GM20431 (cell line): Measurements from ENCODE around the gene NPAS3.

ENCODE experiments used
- in situ Hi-C: fragments of 300-500 bp; cut with MseI, MboI; formaldehyde crosslinking; loops from one replicate; pipeline ENCODE4 v1.15.0; 2020; ENCODE audit warnings: low sequenced_read_pairs; ENCODE audit not compliant: unreplicated experiment

Gene NPAS3

DNA sequence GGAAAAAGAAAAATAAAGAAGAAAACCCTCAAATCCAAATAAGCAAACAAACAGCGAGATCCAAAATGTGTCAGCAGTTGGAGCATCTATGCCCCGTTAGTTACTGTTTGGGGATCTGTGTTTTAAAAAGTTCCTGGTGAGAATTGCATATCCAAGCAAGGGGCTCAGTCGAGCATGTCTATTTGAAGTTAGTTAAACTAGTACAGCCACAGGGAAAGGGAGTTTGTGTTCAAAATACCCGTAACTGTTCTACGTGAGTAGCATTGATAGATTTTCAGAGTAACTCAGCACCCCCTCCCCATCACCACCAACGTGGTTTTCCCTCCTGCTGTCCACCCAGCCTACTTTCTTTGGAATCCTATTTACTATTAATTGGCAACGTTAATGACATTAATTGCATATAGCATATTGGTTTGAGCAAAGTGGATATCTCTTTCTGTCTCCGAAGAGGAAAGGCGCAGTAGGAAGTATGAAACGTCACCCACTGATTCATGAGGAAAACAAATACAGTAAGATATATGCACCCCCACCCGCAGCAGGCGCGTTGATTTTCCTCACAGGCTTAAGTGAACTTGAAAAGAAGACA, 1.5 kb downstream of the NPAS3 start:
- in situ Hi-C loops, result no loop called here

DNA sequence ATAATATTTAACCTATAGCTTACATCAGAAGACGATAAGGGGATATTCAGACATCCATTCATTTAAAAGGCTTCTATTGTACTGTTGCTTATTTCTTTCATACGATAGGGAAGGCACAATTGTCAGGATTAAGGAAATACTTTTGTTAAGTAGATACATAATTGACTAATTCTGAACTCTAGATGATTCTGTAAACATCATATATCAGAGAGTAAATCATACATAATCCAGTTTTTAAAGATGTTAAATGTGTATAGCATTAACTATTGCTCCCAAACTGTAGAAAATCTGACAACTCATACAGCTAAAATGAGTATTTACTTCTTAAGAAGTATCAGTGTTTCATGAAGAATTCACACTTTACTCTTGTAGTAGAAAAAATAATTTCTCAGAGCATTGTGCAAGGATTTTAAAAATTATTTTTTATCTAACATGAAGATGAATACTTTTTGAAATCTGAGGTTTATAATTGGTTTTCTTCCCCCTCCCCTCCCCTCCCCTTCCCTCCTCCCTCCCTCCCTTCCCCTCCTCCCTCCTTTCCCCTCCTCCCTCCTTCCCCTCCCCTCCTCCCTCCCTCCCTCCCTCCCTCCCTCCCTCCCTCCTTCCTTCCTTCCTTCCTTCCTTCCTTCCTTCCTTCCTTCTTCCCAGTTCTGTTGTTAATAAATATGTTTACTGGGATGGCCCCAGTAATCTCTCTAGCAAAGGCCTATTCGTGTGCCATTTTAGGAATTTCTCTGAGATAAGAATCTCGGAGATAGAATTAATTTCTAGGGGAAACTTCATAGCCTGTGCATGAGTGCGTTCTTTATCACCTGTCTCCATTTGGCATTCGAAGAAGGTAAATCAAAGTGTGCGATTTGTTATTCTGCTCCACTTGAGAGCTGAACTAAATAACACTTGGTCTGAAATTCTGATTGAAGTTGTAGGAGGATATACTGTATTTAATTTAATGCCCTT, 2.3 kb downstream of the NPAS3 start:
- in situ Hi-C loops, result no loop called here

DNA sequence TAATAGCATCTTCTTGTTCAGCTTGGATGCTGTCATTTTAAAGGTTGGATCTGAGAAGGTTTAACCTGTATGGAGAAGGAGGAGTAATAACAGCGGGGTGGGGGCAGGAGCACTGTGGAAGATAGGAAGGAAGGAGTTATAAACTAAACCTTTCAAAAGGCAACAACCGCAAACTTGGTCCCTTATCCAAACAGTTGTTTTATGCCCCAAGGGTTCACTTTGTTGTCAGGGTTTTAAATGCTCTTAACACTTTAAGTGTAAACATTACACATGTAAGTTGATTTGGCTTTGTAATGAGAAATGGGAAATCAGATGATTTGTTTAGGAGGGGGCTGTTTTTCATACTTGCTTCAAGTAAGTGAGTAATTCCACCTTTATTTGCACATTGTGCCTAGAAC, 3.0 kb downstream of the NPAS3 start:
- in situ Hi-C loops, result no loop called here

DNA sequence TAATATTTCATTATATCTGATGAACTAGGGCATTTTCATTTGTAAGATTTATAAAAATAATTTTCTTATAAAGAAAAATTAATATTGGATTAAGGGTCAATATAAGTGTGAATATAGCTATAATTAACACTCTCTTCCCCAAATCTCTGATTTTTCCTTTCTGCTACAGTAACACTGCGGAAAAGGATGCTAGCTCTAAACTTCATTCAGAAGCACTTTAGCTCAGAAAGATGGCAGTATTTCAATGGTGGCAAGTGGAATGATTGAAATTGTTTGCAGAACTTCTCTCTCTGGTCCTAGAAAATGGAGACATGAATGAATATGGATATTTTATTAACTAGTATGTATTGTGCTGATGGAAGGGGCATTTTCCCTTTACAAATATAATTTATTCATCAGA, 8.4 kb downstream of the NPAS3 start:
- in situ Hi-C loops, result no loop called here

DNA sequence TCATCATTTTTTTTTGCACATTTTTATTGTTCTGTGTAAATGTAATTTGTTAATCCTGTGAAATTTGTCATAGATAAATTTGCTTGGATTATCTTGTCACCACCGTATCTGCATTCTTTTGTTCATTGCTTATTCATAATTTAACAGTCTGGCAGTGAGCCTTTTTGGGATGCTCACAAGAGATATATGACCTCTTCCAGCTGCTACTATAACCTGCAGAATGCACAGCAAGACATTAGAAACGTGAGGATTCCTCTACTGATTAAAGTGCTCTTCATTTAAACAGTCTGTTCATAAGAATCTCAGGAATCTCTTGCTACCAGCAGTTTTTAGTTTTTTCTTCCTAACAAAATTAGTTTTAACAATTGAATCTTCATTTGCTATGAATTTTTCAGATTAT, 9.1 kb downstream of the NPAS3 start:
- in situ Hi-C loops, result no loop called here

DNA sequence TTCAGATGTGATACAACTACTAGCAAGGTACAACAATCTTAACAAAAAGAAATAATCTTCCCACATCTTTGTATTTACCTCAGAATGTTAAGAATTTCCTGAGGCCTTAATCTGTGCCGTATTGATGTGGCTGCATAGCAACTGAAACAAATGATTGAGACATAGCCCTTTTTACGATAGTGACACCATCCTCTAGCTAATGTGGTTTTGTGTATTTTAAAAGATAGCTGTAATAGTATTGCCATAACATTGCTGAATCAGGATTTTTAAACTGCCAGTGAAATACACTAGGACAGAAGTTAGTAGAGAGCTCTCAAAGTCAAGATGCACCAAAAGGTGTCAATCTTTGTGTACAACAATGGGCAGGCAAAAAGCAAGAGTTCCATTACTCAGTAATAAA, 11.9 kb downstream of the NPAS3 start:
- in situ Hi-C loops, result no loop called here

DNA sequence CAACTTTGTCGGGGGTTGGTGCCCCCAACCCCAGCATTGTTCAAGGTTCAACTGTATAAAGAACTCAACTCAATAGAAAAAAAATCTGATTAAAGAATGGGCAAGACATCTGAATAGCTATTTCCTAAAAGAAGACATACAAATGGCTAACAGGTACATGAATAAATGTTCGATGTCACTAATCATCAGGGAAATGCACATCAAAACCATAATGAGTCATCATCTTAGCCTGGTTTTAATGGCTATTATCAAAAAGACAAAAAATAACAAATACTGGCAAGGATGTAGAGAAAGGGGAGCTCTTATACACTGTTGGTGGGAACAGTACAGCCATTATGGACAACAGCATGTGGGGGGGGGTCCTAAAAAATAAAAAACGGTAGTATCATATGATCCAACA, 28.7 kb downstream of the NPAS3 start:
- in situ Hi-C loops, result no loop called here

DNA sequence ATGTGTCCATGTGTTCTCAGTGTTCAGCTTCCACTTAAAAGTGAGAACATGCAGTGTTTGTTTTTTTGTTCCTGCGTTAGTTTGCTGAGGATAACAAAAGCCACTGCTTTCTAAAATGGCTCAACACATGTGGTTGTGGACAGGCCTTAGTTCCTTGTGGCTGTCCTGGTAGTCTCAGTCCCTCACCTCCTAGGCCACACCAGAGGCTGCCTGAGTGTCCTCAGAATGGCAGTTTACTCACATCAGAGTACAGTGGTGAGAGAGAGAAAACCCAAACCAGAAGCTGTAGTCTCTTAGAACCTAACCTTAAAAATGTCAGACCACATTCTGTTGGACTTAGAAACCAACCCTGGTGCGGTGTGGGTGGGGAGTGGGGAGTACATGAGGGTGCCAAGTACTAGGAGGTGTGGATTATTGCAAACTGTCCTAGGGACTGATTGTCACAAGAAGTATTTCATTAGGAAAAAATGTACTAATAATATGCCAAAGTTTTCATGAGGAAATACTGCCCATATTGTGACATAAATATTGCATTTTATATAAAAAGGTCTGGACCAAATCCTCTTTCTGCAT, 30.4 kb downstream of the NPAS3 start:
- in situ Hi-C loops, result no loop called here

DNA sequence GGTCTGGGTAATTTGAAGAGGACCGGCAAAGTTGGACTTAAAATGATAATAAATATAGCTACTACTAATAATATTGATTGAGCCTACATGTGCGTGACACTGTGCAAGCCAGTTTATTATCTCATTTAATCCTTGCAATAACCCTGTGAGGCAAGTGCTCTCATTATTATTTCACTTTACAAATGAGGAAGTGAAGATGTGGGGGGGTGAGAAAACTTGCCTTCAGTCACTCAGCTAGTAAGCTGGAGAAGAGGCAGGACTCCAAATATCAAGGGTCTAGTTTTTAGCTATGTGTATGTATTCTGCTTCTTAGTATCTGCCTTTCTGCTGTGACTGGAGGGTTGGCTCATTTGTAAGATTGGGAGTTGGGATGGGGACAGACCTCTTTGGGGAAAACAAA, 39.2 kb downstream of the NPAS3 start:
- in situ Hi-C loops, result no loop called here

DNA sequence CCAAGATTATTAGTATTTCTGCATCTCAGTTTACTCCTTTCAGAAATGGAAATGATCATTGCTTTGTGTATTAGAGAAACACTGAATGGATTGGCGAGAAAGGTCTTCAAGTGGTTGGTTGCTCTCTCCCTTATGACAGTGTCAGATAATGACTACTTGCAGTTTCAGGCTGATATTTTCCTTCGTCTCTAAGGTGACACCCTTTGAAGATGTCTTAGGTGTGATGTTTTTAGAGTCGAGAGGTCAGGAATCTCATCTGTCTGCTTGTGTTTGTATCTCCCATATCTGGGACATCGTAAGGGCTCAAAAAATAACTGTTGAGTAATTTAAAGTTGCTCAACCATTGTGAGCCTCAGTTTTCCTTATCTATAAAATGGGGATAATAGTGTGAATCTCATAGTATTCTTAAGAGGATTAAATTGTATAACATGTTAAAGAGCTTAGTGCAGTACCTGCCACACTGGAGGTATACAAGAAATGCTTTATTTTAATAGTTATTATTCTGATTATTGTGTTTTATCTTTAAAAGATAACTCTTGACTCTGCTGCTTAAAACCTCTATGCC, 40.1 kb downstream of the NPAS3 start:
- in situ Hi-C loops, result no loop called here

DNA sequence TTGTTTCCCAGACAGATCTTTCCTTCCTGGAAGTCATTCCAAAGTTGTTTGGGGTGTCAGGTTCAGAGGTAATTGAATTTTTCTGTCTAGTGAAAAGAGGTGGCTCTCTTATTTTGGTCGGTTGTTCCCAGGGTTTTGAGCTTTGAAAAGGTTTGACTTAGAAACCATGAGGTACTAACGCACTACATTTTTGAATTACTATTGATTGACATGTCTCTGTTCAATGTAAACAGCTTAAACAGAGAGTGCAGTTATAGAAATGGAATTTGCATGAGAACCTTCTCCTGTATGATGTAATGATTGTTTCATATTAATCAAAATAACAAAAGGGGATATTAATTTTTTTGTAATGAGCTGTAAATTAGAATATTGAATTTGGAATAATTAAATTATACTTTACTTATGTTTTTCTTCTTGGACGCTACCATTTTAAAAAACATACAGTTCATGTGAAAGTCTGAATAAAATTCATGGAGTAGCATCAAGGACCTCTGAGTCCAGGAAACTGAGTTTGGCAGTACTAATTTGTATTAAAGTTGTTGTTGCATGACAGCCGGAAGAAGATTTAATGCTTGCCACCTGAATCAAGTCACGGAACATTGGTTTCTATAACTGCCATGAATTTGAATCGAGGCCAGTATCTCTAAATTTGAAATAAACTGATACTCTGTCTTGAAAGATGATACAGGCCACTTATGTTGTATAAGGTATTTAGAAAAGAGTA, 41.7 kb downstream of the NPAS3 start:
- in situ Hi-C loops, result no loop called here

DNA sequence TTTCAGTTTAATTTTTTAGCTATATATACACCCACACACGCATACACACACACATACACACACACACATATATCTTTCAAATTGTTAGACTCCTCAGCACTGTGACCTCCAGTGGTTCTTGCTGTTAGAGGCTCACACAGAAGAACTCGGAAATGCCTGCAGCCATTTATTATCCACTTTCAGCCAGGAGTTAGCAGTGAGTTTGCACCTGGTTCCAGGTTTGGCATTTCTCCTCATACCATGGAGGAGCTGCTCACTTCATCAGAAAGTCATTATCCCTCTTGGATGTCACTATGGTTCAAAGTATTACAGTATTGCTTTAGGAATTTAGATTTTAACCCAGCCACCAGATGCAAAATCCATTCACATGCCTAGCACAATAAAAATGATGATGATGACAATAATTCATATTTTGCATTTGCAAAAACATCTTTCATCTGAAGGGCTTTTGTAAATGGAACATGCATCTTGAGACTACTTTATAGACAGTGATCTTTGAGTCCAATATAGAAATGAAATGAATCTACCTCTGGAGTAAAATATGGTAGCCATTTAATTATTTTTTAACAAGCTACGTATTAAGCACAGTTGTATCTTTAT, 42.3 kb downstream of the NPAS3 start:
- in situ Hi-C loops, result no loop called here

DNA sequence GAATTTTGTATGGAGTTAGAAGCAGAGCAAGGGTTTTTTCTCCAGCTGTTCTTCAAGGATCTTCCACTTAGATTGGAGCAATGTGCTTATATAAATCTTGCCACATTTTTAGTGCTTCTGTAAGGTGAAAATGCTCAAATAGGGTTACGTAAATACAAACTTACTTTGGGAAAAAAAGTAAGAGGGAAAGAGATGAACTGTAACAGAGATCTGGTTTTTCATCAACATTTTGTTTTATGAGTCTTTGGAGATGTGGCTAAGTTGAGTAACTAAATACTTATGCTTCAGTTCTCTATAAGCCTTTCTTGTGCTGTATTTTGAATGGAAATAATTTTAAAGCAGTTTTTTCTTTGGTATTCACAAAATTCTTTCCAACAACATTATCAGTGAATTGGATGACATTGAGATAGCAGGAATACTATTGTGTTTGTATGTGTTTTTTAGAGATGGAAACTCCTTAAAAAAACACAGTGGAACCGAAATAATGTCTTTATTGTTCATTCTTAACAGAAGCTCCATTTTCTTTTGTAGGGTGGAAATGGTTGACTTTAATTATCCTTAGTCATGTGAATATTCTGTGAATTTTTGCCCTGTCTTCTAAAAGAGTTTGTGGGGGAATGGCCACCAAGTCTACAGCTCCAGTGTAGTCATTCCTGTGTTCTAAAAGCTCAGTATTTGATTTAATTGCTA, 45.7 kb downstream of the NPAS3 start:
- in situ Hi-C loops, result no loop called here

DNA sequence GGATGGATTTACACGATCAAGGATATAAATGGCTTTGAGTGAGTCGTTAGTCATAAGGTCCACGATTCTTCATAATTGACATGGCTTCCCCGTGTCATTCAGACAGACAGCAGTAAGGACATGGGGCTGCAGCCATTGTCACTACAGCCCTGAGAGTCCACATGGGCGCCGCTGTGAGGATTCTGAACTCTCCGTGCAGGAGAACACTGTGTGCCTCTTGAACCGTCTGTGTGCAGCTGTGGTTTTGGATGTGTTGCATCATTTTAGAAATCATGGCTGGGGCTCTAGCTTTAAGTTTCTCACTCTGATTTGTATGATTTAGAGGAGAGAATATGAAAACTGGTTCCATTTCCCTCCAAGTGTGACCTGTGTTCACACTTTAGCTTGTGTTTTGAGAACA, 47.2 kb downstream of the NPAS3 start:
- in situ Hi-C loops, result no loop called here

DNA sequence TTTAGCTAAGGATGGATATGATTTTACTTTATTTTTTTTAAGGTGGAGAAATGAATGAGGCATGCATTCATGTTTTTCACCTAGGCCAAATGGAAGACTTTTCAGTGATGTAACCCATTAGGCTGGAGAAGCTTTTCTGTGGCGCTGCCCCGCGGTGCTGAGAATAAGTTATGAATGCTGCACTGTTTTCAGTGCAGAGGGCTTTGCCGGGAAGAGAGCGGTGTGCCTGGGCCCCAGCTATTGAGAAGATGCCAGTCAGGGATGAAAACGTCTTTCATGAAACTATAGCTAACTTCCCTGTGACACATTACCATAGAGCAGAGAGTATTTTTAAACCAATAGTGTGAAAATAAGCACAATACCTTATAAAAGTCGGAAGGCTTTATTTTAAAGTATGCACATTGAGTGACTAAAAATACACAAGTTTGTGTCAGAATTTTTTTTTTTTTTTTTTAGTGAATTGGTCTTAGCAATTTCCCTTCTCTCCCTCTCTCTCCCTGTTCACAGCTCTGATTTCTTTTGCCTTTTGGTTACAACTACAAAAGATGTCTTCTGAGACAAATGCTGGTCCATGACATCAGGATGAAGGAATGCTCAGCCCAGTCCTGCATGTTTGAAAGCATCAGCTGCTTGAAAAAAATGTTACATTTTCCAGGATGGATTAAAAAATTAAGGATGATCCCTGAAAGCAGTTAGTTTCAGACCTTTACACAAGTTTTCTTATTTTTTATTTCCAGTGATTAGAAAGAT, 48.3 kb downstream of the NPAS3 start:
- in situ Hi-C loops, result no loop called here

DNA sequence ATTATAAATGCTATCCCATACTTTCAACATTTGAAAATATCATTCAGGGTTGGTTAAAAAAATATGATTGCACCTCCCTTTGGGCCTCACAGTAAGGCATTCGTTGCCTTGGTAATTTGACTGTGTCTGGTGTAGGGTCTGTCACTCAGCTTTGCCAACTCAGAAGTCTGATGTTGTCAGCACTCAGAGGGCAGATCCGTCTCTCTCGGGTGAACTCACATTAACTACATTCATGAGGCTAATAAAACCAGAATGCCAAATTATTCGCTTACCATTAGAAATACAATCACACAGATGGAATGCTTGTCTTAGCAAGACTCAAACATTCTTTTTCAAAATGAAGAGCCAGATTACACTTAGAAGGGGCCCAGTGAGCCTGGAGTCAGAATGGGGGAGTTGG, 53.0 kb downstream of the NPAS3 start:
- in situ Hi-C loops, result no loop called here

DNA sequence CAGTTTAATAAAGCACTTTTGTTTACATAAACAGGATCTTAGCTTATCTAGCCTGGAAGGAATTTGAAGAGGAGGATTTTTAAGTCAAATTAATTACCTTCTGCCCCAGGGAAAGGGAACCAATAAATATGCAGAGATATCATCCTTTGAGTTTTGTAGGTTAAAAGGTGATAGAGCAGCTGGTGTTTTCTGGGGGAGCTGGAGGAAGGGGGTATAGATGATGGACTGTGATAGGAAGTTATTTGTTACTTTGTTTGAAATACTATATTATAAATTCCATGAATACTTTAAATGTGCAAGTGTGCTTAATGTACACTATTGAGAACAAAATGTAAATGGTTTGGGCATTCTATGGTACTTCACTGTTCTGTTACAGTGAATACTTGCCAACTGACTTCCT, 55.2 kb downstream of the NPAS3 start:
- in situ Hi-C loops, result no loop called here

DNA sequence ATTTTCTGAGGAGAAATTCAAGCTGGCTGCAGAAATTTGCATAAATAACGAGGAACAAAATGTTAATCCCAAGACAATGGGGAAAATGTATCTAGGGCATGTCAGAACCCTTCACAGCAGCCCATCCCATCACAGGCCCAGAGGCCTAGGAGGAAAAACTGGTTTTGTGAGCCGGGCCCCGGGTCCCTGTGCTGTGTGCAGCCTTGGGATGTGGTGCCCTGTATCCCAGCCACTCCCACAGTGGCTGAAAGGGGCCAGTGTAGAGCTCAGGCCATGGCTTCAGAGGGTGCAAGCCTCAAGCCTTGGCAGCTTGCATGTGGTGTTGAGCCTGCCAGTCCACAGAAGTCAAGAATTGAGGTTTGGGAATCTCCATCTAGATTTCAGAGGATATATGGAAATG, 57.7 kb downstream of the NPAS3 start:
- in situ Hi-C loops, result no loop called here

DNA sequence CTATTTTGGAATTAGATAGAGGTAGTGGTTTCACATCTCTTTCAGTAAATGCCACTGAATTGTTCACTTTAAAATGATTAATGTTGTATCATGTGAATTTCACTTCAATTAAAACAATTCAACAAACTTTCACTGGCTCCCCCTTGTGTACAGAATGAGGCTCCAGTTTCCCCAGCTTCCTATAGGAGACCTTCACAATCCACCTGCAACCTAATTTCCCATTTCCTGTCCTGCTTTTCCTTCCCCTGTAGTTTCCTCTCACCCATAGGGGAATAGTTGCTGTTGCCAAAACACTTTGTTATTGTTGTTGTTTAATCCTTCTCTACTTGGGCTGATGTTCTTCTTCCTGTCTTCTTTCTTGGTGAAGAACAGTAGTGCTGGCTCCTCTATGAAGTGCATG, 59.8 kb downstream of the NPAS3 start:
- in situ Hi-C loops, result no loop called here
